GM21367 (cell line): ENCODE measurements around the gene NDST4.

Experiments used
- ATAC-seq: cut with Tn5 transposase; IDR thresholded peaks from one replicate; pipeline ENCODE4 v1.9.1; 2021; ENCODE audit not compliant: unreplicated experiment

Gene NDST4

GRCh38 chr4:115113506-115114106 is at the start of gene NDST4:
Gene NDST4 (minus strand): TSS chr4:115113620. CDS start chr4:115077036, 36,584 bp downstream.
- no peak for ATAC-seq

- ATAC-seq = no peak
Observed at GRCh38 chr4:115159141-115159540, 45.7 kb upstream of the NDST4 start.

- no peak for ATAC-seq
Observed at GRCh38 chr4:115158296-115158695, 44.9 kb upstream of the NDST4 start.

- no peak for ATAC-seq
Observed at GRCh38 chr4:115154826-115155225, 41.4 kb upstream of the NDST4 start.

GRCh38 chr4:115152965-115153364 is 39.5 kb upstream of the NDST4 start:
- ATAC-seq = no peak

GRCh38 chr4:115152081-115152480 is 38.7 kb upstream of the NDST4 start:
- no peak for ATAC-seq

GRCh38 chr4:115149106-115149505 is 35.7 kb upstream of the NDST4 start:
- ATAC-seq = no peak

GRCh38 chr4:115145393-115146160 is 32.2 kb upstream of the NDST4 start:
- no peak for ATAC-seq

GRCh38 chr4:115128037-115128436 is 14.6 kb upstream of the NDST4 start:
- no peak for ATAC-seq

- ATAC-seq = no peak
Observed at GRCh38 chr4:115126491-115126890, 13.1 kb upstream of the NDST4 start.

GRCh38 chr4:115121351-115122043 is 8.1 kb upstream of the NDST4 start:
- no peak for ATAC-seq

GRCh38 chr4:115119804-115120352 is 6.5 kb upstream of the NDST4 start:
- ATAC-seq = no peak

- ATAC-seq = no peak
Observed at GRCh38 chr4:115117651-115118050, 4.2 kb upstream of the NDST4 start.

- no peak for ATAC-seq
Observed at GRCh38 chr4:115110191-115111181, 2.9 kb downstream of the NDST4 start.

GRCh38 chr4:115108850-115109249 is 4.6 kb downstream of the NDST4 start:
- ATAC-seq = no peak

GRCh38 chr4:115107411-115107810 is 6.0 kb downstream of the NDST4 start:
- ATAC-seq = no peak

- ATAC-seq = no peak
Observed at GRCh38 chr4:115101675-115102074, 11.7 kb downstream of the NDST4 start.

GRCh38 chr4:115090483-115091075 is 22.8 kb downstream of the NDST4 start:
- peak; percentile 83 for ATAC-seq

GRCh38 chr4:115082633-115083032 is 30.8 kb downstream of the NDST4 start:
- ATAC-seq = no peak

- no peak for ATAC-seq
Observed at GRCh38 chr4:115076691-115077090, 36.7 kb downstream of the NDST4 start.
